RWPE2 (cell line): ENCODE results near the gene USP26.
"Not testable (repeated sequence)": the region's sequence is repeated elsewhere in the genome, so short reads cannot be mapped to it uniquely, and the experiment has no call there.

Experiments used
- ATAC-seq: fragments of 200-7000 bp; cut with Tn5 transposase; 3 replicates; pipeline ENCODE4 v1.9.1; 2021; ENCODE audit warnings: low read depth
- DNase-seq: peaks from one replicate; pipeline ENCODE4 v3.0.0-alpha.2; 2020; ENCODE audit warnings: low spot score
- H3K27ac ChIP-seq: fragments of 450-650 bp; 2 replicates; pipeline ENCODE4 v1.5.1; 2017; ENCODE audit warnings: mild to moderate bottlenecking; ENCODE audit not compliant: poor library complexity, severe bottlenecking
- H3K27me3 ChIP-seq: fragments of 250-450 bp; sonication (Bioruptor Pico); 2 replicates; pipeline ENCODE4 v1.5.1; 2021; ENCODE audit warnings: mild to moderate bottlenecking, moderate library complexity; ENCODE audit not compliant: insufficient read depth, poor library complexity, severe bottlenecking
- H3K36me3 ChIP-seq: fragments of 250-450 bp; sonication (Bioruptor Pico); 2 replicates; pipeline ENCODE4 v1.5.1; 2020; ENCODE audit warnings: low read depth, mild to moderate bottlenecking, moderate library complexity
- H3K4me1 ChIP-seq: fragments of 250-450 bp; sonication (Bioruptor Pico); 2 replicates; pipeline ENCODE4 v1.5.1; 2021; ENCODE audit warnings: mild to moderate bottlenecking, moderate library complexity; ENCODE audit not compliant: insufficient read depth, poor library complexity, severe bottlenecking
- H3K4me3 ChIP-seq: fragments of 250-450 bp; sonication (Bioruptor Pico); 2 replicates; pipeline ENCODE4 v1.5.1; 2021; ENCODE audit warnings: mild to moderate bottlenecking, moderate library complexity; ENCODE audit not compliant: severe bottlenecking
- H3K9me3 ChIP-seq: fragments of 250-450 bp; sonication (Bioruptor Pico); 2 replicates; pipeline ENCODE4 v1.5.1; 2021; ENCODE audit warnings: mild to moderate bottlenecking, moderate library complexity; ENCODE audit not compliant: severe bottlenecking
- TF ChIP-seq, protein P1 (sequence below): fragments of 450-650 bp; IDR thresholded peaks from one replicate; pipeline ENCODE4 v1.5.1; 2017; ENCODE audit warnings: mild to moderate bottlenecking, moderate library complexity; ENCODE audit not compliant: poor library complexity, severe bottlenecking

Gene USP26

DNA sequence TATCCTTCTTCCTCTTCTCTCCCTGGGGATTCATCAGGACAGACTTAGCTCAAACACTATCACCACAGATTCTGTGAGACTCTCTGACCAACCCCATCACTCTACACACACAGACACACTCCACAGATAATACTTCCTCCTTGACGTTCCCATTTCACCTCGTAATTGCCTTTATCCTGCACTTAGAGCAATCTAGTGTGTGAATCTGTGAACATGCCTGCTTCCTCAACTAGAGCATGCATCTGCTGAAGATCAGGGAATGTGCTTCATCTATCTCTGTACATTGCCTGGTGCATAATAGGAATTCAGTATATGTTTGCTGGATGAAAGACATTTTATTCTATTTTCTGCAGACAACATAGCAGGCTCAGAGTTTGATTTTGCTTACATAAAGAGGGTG, 113.4 kb downstream of the USP26 start:
- DNase-seq (no peak), ATAC-seq (no peak)
- Histone ChIP-seq H3K4me1 (no peaks in the 10 kb centered on the region), H3K9me3 (no peaks in the 10 kb centered on the region), H3K27me3 (no peaks in the 10 kb centered on the region), H3K27ac (no peak overlapping the region), H3K36me3 (no peaks in the 10 kb centered on the region), H3K4me3 (no peak overlapping the region)
- TF ChIP-seq, protein P1, sequence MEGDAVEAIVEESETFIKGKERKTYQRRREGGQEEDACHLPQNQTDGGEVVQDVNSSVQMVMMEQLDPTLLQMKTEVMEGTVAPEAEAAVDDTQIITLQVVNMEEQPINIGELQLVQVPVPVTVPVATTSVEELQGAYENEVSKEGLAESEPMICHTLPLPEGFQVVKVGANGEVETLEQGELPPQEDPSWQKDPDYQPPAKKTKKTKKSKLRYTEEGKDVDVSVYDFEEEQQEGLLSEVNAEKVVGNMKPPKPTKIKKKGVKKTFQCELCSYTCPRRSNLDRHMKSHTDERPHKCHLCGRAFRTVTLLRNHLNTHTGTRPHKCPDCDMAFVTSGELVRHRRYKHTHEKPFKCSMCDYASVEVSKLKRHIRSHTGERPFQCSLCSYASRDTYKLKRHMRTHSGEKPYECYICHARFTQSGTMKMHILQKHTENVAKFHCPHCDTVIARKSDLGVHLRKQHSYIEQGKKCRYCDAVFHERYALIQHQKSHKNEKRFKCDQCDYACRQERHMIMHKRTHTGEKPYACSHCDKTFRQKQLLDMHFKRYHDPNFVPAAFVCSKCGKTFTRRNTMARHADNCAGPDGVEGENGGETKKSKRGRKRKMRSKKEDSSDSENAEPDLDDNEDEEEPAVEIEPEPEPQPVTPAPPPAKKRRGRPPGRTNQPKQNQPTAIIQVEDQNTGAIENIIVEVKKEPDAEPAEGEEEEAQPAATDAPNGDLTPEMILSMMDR: no peak

DNA sequence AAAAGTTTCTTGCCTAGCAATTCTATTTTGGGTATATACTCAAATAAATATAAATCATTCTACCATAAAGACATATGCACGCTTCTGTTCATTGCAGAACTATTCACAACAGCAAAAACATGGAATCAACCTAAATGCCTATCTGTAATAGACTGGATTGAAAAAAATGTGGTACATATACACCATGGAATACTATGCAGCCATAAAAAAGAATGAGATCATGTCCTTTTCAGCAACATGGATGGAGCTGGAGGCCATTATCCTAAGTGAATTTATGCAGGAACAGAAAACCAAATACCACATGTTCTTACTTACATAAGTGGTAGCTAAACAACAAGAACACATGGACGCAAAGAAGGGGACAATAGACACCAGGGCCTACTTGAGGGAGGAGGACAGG, 116.9 kb downstream of the USP26 start:
- not testable (repeated sequence) for ATAC-seq, H3K4me1 ChIP-seq, DNase-seq

More for the DNA sequence above, 116.9 kb downstream of the USP26 start:
- not testable (repeated sequence) for H3K27ac ChIP-seq, H3K36me3 ChIP-seq, H3K9me3 ChIP-seq, H3K4me3 ChIP-seq, H3K27me3 ChIP-seq
